CD4-positive, alpha-beta T cell treated with Interleukin-15 for 1 hour (primary cell): ENCODE results near the gene RNU7-1.

Experiments
- DNase-seq: peaks from one replicate; pipeline ENCODE4 v3.0.0-alpha.2; 2020

The RNU7-1 gene

DNA sequence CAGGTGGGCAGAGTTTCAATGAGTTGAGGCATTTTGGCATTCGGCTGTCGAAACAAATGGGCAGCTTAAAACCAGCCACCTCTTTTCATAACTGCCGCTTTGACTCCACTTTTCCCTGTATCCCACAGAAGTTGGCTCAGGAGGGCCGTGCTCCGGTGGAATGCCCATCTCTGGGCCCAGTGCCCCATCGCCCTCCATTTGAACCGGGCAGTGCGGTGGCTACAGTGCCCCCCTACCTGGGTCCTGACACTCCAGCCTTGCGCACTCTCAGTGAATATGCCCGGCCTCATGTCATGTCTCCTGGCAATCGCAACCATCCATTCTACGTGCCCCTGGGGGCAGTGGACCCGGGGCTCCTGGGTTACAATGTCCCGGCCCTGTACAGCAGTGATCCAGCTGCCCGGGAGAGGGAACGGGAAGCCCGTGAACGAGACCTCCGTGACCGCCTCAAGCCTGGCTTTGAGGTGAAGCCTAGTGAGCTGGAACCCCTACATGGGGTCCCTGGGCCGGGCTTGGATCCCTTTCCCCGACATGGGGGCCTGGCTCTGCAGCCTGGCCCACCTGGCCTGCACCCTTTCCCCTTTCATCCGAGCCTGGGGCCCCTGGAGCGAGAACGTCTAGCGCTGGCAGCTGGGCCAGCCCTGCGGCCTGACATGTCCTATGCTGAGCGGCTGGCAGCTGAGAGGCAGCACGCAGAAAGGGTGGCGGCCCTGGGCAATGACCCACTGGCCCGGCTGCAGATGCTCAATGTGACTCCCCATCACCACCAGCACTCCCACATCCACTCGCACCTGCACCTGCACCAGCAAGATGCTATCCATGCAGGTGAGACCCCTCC, 5.0 kb upstream of the RNU7-1 start:
- DNase-seq = peak; percentile 16

DNA sequence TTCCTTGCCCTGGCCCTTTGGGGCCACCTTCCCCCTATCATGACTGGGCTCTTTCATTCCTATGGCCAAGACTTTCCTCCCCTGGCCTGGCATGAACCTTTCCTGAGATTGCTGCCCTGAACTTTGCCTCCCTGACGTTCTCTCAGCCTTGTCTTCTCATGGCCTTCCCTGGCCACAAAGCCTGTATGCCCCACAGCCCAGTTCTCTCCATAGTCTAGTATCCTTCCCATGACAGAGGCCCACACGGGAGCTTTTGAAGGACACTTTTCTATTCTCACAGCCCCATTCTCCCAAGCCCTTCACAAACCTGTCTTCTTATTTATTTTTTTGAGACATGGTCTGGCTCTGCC, 4.5 kb upstream of the RNU7-1 start:
- peak; percentile 12 for DNase-seq

DNA sequence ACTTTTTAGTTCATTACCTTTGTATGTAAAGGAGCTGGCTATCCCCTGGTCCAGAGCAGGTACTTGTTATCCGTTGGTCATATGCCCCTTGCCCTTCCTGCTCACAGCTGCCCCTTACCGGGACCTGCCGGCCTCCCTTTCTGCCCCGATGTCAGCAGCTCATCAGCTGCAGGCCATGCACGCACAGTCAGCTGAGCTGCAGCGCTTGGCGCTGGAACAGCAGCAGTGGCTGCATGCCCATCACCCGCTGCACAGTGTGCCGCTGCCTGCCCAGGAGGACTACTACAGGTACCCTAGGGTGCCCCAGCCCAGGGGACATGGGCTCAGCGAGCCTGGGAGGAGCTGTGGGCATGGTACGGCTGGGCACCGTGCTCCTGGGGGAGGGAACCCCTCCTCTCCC, 2.3 kb upstream of the RNU7-1 start:
- peak; percentile 15 for DNase-seq

DNA sequence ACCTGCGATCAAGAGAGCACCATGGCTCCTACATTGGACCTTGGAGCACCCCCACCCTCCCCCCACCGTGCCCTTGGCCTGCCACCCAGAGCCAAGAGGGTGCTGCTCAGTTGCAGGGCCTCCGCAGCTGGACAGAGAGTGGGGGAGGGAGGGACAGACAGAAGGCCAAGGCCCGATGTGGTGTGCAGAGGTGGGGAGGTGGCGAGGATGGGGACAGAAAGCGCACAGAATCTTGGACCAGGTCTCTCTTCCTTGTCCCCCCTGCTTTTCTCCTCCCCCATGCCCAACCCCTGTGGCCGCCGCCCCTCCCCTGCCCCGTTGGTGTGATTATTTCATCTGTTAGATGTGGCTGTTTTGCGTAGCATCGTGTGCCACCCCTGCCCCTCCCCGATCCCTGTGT, 1.8 kb upstream of the RNU7-1 start:
- DNase-seq = no peak

DNA sequence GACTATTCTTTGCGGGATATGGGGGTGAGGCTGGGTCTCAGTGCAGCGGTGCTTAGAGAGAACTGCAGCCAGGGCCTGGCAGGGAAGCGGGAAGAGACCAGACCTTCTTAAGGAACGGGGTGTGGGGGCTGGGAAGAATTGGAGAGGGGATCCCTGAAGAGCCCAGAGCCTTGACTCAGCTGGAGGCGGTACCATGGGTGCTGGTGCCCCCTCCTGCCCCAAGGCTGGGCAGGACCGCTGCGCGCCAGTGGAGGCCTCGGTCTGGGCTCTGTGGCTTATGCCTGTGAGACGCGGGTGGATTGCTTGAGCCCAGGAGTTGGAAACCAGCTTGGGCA, 1.3 kb upstream of the RNU7-1 start:
- peak; percentile 15 for DNase-seq

DNA sequence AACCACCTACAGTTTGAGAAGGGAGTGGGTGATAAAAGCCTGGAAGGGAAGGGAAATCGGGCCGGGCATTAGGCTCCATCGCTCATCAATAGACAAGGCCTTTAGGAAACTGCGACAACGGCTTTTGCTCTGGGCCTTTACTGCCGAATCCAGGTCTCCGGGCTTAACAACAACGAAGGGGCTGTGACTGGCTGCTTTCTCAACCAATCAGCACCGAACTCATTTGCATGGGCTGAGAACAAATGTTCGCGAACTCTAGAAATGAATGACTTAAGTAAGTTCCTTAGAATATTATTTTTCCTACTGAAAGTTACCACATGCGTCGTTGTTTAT, 261 bp upstream of the RNU7-1 start:
- DNase-seq = peak; percentile 90

- DNase-seq = peak; percentile 88
Measured at GRCh38 chr12:6944381-6945186, 968 bp downstream of the RNU7-1 start.

DNA sequence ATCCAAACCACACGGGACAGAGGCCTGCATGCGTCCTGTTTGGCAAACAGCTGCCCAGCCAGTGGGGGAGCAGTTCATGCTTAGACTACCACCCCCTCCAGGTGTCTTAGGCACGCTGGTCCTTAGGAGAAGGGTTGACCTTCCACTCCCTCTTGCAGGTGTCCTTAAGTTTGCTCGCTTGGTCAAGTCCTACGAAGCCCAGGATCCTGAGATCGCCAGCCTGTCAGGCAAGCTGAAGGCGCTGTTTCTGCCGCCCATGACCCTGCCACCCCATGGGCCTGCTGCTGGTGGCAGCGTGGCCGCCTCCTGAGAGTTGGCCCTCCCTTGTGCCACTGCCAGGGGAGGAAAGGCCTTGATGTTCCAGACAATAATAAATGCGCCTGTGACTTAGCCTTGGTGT, 2.0 kb downstream of the RNU7-1 start:
- DNase-seq = no peak

GRCh38 chr12:6946033-6946919, 2.7 kb downstream of the RNU7-1 start:
- peak; percentile 73 for DNase-seq

GRCh38 chr12:6946920-6947374, 3.3 kb downstream of the RNU7-1 start:
- DNase-seq = no peak

- no peak for DNase-seq
Measured at GRCh38 chr12:6947615-6948014, 4.0 kb downstream of the RNU7-1 start.

- DNase-seq = peak; percentile 67
Measured at GRCh38 chr12:6948873-6949594, 5.4 kb downstream of the RNU7-1 start.

DNA sequence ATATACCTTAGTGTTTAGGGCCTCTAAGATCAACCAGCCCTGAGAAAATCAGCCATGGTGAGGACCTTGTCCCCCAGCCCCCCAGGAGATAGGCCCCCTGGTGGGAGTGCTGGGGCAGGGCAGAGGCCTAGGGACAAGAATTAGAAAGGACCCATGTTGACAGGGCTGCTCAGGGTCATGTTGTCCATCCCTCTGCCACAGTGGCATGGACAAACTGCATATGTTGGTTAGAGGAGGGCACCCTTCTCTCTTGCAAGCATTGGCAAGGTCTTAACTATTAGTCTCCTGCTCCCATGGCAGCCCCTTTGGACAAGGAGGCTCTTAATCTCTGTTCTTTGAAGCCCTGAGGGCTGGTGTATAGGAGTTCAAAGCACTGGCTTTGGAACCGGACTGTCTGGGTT, 6.8 kb downstream of the RNU7-1 start:
- peak; percentile 51 for DNase-seq

GRCh38 chr12:6950811-6951540, 7.4 kb downstream of the RNU7-1 start, which contains the start of gene PTPN6:
Gene PTPN6, plus strand, starts transcription at chr12:6951356. Its CDS starts 157 bp downstream, at chr12:6951513.
- peak; percentile 81 for DNase-seq

- DNase-seq = no peak
Measured at GRCh38 chr12:6951551-6952120, 8.0 kb downstream of the RNU7-1 start.

GRCh38 chr12:6952121-6952862, 8.7 kb downstream of the RNU7-1 start:
- DNase-seq = no peak

DNA sequence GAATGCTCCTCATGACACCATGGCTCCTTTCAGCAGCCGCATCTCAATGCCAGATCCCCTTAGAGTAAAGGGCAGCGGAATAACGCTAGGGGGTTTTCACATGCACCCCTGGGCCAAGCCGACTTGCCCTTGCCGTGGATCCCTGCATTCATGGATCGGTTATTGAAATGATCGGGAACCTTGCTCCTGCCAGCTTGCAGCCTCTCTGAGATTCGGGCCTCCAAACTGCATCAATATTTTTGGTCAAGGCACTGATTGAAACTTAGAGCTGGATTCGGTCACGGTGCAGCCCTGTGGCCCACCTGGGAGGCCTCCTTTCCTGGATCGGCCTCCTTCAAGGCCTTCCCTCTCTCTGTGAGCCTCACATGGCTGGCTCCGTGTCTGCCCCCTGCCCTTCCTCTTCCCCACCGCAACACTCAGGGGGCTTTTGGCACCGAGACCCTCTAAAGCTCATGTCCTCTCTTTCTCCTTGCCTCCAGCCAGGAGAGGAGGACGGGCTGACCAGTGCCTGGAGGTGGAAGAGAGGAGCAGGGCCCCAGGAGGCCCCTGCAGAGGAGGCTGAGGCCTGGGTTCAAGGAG, 9.3 kb downstream of the RNU7-1 start:
- no peak for DNase-seq

DNA sequence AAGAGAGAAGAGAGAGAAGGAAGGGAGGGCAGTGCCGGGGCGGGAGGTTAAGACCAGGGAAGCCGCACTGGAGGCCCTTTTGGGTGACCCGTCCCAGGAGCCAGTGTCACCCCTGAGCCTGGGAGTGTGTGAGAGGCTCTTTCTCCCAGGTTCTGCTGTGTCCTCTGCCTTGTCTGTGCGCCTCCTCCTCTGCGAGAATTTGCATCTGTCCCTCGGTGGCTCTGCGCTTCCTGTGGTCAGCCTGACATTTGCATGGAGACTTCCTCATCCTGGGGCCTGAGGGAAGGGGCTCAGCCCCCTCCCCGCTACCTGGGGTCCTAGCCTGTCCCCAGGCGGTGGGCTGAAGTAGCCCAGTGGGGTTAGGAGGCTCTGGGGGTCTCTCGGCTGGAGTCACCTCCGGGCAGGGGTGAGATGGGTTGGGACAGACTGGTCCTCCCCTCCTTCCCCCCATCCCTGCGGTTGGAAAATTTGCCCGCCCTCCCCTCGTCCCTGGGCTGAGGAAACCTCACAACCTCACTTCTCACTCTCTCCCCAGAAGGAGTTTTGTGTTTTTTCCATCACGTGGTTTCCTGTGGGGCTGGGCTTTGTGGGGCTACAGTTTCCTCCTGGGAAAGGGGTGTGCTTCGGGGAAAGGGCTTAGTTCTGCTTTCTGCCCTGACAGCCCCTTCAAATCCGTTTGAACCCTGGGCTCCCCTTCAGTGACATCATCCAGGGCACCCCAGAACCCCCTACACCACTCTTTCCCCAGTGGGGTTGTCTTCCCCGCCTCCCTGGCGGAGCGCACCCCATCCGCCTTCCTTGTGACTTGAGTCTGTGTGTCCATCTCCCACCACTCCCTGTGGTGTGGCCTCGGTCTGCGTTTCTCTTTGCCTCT, 10.1 kb downstream of the RNU7-1 start:
- DNase-seq = peak; percentile 83
